Stimulated activated CD8-positive, alpha-beta memory T cell treated with anti-CD3 and anti-CD28 coated beads, Interleukin-15, amount 100 ng/mL, for 48 hours (primary cell): ENCODE results near the gene CCDC85C.

ENCODE experiments used
- DNase-seq, 2 donors: peaks; one replicate each; pipeline ENCODE4 v3.0.0-alpha.2; 2020; ENCODE audit warnings: low read depth in 2 of 2

The CCDC85C gene

GRCh38 chr14:99605299-99605961 is 1.4 kb upstream of the CCDC85C start:
- DNase-seq = peak; percentile 50 to 60

- DNase-seq = no peak
Observed at GRCh38 chr14:99604766-99605298, 825 bp upstream of the CCDC85C start.

- DNase-seq = peak; percentile 88 to 89
Observed at GRCh38 chr14:99604278-99604765, 315 bp upstream of the CCDC85C start.

GRCh38 chr14:99602788-99603415 is 1.1 kb downstream of the CCDC85C start:
- no peak for DNase-seq

GRCh38 chr14:99602054-99602787 is 1.8 kb downstream of the CCDC85C start:
- no peak for DNase-seq

GRCh38 chr14:99601361-99601831 is 2.6 kb downstream of the CCDC85C start:
- DNase-seq = no peak

GRCh38 chr14:99600232-99600888 is 3.6 kb downstream of the CCDC85C start:
- no peak for DNase-seq

GRCh38 chr14:99599393-99599792 is 4.6 kb downstream of the CCDC85C start:
- DNase-seq = no peak

GRCh38 chr14:99598774-99599173 is 5.2 kb downstream of the CCDC85C start:
- DNase-seq = no peak

- DNase-seq = no peak
Observed at GRCh38 chr14:99597911-99598600, 6.0 kb downstream of the CCDC85C start.

GRCh38 chr14:99596772-99597171 is 7.2 kb downstream of the CCDC85C start:
- no peak for DNase-seq

GRCh38 chr14:99596071-99596627 is 7.9 kb downstream of the CCDC85C start:
- no peak for DNase-seq

- no peak for DNase-seq
Observed at GRCh38 chr14:99595524-99595923, 8.5 kb downstream of the CCDC85C start.

GRCh38 chr14:99595034-99595433 is 9.0 kb downstream of the CCDC85C start:
- no peak for DNase-seq

- DNase-seq = no peak
Observed at GRCh38 chr14:99593971-99594841, 9.8 kb downstream of the CCDC85C start.

GRCh38 chr14:99592933-99593753 is 10.9 kb downstream of the CCDC85C start:
- no peak for DNase-seq

GRCh38 chr14:99592394-99592793 is 11.6 kb downstream of the CCDC85C start:
- DNase-seq = no peak

GRCh38 chr14:99590746-99591555 is 13.1 kb downstream of the CCDC85C start:
- DNase-seq = no peak
